Stimulated activated naive CD8-positive, alpha-beta T cell treated with anti-CD3 and anti-CD28 coated beads, Interleukin-15, Interleukin-2, amounts not matched to agents 100 U/mL and 50 U/mL, for 24 hours (primary cell): ENCODE measurements around the gene GCH1.

Source experiments
- ATAC-seq: fragments of 150-1000 bp; cut with Tn5 transposase; one replicate; pipeline ENCODE4 v1.10.0; 2021
- DNase-seq: peaks from one replicate; pipeline ENCODE4 v3.0.0; 2021

GCH1 gene

GRCh38 chr14:54797556-54797955 is 105.1 kb downstream of the GCH1 start:
- DNase-seq: no peak
- ATAC-seq: no peak

DNA sequence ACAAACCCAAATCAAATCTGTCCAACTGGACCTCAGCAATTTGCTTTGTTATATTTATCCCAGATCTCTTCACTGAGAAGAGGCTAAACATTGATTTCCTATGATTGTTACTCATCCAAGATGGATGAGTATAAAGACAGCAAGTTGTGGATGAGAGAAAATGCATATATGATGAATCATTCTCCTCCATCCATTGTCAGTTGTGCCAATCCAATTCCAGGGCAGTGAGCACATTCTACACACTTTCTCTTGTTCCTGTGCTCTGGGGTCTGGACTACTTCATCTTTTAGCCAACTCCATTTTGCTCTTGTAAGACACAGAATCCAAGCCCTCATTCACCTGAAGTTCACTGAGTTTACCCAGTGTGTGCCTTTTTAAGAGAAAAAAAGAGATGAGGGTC is 105.7 kb downstream of the GCH1 start:
- ATAC-seq: no peak
- no peak for DNase-seq

- ATAC-seq (no peak), DNase-seq (no peak)
Measured at GRCh38 chr14:54794796-54795195, 107.8 kb downstream of the GCH1 start.

DNA sequence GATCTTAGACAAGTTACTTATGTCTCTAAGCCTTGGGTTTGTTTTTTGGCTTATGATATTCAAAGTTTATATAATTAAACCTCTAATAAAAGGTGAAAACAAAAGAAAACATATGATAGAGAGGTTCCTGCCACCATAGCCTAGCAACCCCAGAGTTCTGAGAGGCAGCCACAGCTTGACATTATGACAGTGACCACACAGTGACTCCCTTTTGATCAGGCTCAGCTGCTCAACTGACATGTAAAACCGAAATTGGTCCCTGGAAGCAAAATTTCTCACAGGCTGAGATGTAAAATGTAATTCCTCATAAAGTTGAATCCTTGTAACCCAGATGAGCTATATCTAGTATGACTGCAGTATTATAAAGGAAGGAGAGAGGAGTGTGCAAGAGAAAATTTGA is 108.5 kb downstream of the GCH1 start:
- DNase-seq (no peak), ATAC-seq (no peak)

DNA sequence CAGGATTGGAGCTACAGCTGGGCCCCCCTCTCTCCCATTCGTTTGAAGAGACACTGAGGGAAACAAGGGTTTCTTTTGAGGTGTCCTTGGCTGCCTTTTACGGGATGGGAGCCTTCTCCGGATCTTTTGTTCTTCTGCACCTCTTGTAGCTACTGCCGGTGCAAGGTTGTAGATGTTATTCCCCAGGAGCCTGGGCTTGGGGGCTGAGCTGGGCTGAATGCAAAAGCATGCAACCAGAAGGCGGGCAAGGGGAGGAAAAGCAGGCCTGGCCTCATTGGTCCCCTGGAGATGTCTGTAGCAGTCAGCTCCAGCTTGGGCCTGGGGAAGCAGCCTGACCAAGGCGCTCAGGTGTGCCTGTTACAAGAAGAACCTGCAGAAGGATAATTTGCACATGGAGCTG is 110.3 kb downstream of the GCH1 start:
- no peak for DNase-seq
- ATAC-seq: no peak
